ENCODE data around the gene MUS81. TPM values are rescaled to one million over a fixed set of nuclear protein-coding genes. Genes with fewer than 3 reads are reported as not detected.
A peak's percentile ranks its signal among the peaks of the same experiment; 100 is the strongest.

Gene MUS81
- total RNA-seq, 2 experiments from 2014 or later = 102 to 130 TPM

GRCh38 chr11:65857853-65858680, 2.2 kb upstream of the MUS81 start, which contains the start of gene CFL1:
Gene CFL1 (minus strand): TSS chr11:65858180. CDS start chr11:65858099, 81 bp downstream.
- intact Hi-C loops (cut with micrococcal nuclease; ENCODE audit: unreplicated experiment) = loop anchor here (1.0 to 5.0 kb wide), 5 partner anchors 61 to 409 kb away; partner anchors contain the start of genes C11orf68, DRAP1, KAT5 and PCNX3
- peaks cover 61% of the 10 kb centered on the region for H3K36me3 ChIP-seq (ENCODE audit: insufficient read depth, low read length)
- peak within 1 kb of the TSS; percentile 94 for H3K4me2 ChIP-seq (ENCODE audit: low read length)
- no peaks in the 10 kb centered on the region for H3K9me2 ChIP-seq (ENCODE audit: insufficient read depth, low read length)
- ChIA-PET CTCF (ENCODE audit: unreplicated experiment) (interaction anchor here (1.0 kb wide), 1 partner anchor 30 kb away, joined by 24 read pairs; the partner anchor contains the start of gene FIBP), POLR2A (interaction anchor here (0.6 to 3.9 kb wide), 8 partner anchors 10 to 397 kb away, joined by 3 to 59 read pairs (median 4); partner anchors contain the start of genes CCDC85B and FIBP)
- H3K27ac ChIP-seq (ENCODE audit: low read depth, low read length, poor library complexity, severe bottlenecking) = peak within 1 kb of the TSS; percentile 93
- no peaks in the 10 kb centered on the region for H3K9me3 ChIP-seq (ENCODE audit: low read length)
- no peak for TF ChIP-seq CTCF (conservative IDR thresholded peaks at IDR 0.05; ENCODE audit: low read length)
- no peak for TF ChIP-seq EZH2phosphoT487 (IDR thresholded peaks at IDR 0.05; ENCODE audit: borderline replicate concordance, low read depth, low read length)
- H4K20me1 ChIP-seq (ENCODE audit: insufficient read depth, low read length) = peaks cover 20% of the 10 kb centered on the region
- peaks cover 31% of the 10 kb centered on the region for H3K4me1 ChIP-seq (ENCODE audit: insufficient read depth, low read length, poor library complexity, severe bottlenecking)
- no TSS peak for BruUV-seq (replicated peaks)
- H3K79me2 ChIP-seq (ENCODE audit: insufficient read depth, low read depth, low read length) = peaks cover 50% of the 10 kb centered on the region
- peak; percentile 98 for DNase-seq (ENCODE audit: low spot score)
- H2AFZ ChIP-seq (ENCODE audit: low read length) = peak within 1 kb of the TSS; percentile 73
- peak within 1 kb of the TSS; percentile 99 for H3K4me3 ChIP-seq (ENCODE audit: low read depth, low read length, poor library complexity, severe bottlenecking)

GRCh38 chr11:65858681-65859087, 1.5 kb upstream of the MUS81 start:
- H3K36me3 ChIP-seq (ENCODE audit: insufficient read depth, low read length) = peaks cover 61% of the 10 kb centered on the region
- no peaks in the 10 kb centered on the region for H3K9me3 ChIP-seq (ENCODE audit: low read length)
- H3K4me3 ChIP-seq (ENCODE audit: low read depth, low read length, poor library complexity, severe bottlenecking) = peak overlapping the region; percentile 99
- H3K9me2 ChIP-seq (ENCODE audit: insufficient read depth, low read length) = no peaks in the 10 kb centered on the region
- TF ChIP-seq EZH2phosphoT487 (IDR thresholded peaks at IDR 0.05; ENCODE audit: borderline replicate concordance, low read depth, low read length) = no peak
- TF ChIP-seq CTCF (conservative IDR thresholded peaks at IDR 0.05; ENCODE audit: low read length) = no peak
- no TSS peak for BruUV-seq (replicated peaks)
- DNase-seq (ENCODE audit: low spot score) = peak; percentile 30
- ChIA-PET CTCF (ENCODE audit: unreplicated experiment) (interaction anchor here (1.0 to 2.0 kb wide), 2 partner anchors 15 to 29 kb away, joined by 5 to 24 read pairs; partner anchors contain the start of gene FIBP), POLR2A (interaction anchor here (0.6 to 3.9 kb wide), 8 partner anchors 10 to 397 kb away, joined by 3 to 59 read pairs (median 4); partner anchors contain the start of genes CCDC85B and FIBP)
- peak overlapping the region; percentile 73 for H2AFZ ChIP-seq (ENCODE audit: low read length)
- peaks cover 20% of the 10 kb centered on the region for H4K20me1 ChIP-seq (ENCODE audit: insufficient read depth, low read length)
- peak overlapping the region; percentile 93 for H3K4me2 ChIP-seq (ENCODE audit: low read length)
- intact Hi-C loops (cut with micrococcal nuclease; ENCODE audit: unreplicated experiment) = loop anchor here (1.0 to 5.0 kb wide), 9 partner anchors 30 to 409 kb away; partner anchors contain the start of genes BANF1, C11orf68, DRAP1 and EIF1AD
- peak overlapping the region; percentile 93 for H3K27ac ChIP-seq (ENCODE audit: low read depth, low read length, poor library complexity, severe bottlenecking)
- H3K4me1 ChIP-seq (ENCODE audit: insufficient read depth, low read length, poor library complexity, severe bottlenecking) = peaks cover 31% of the 10 kb centered on the region
- peaks cover 50% of the 10 kb centered on the region for H3K79me2 ChIP-seq (ENCODE audit: insufficient read depth, low read depth, low read length)
